ENCODE results near the gene C19orf73. TPM values are rescaled to one million over a fixed set of nuclear protein-coding genes. Genes with fewer than 3 reads are reported as not detected.

C19orf73 gene, protein sequence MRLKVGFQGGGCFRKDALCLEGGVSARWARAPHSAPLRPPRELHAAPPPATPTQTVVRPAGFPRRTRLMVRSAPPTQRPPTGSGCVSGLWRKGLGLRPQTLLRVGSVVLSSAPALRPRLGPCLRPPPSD
- total RNA-seq (2014; rRNA removed; shearing (Covaris generic); ENCODE audit: low replicate concordance), result 3.4 and 5.5 TPM in 2 replicates

DNA sequence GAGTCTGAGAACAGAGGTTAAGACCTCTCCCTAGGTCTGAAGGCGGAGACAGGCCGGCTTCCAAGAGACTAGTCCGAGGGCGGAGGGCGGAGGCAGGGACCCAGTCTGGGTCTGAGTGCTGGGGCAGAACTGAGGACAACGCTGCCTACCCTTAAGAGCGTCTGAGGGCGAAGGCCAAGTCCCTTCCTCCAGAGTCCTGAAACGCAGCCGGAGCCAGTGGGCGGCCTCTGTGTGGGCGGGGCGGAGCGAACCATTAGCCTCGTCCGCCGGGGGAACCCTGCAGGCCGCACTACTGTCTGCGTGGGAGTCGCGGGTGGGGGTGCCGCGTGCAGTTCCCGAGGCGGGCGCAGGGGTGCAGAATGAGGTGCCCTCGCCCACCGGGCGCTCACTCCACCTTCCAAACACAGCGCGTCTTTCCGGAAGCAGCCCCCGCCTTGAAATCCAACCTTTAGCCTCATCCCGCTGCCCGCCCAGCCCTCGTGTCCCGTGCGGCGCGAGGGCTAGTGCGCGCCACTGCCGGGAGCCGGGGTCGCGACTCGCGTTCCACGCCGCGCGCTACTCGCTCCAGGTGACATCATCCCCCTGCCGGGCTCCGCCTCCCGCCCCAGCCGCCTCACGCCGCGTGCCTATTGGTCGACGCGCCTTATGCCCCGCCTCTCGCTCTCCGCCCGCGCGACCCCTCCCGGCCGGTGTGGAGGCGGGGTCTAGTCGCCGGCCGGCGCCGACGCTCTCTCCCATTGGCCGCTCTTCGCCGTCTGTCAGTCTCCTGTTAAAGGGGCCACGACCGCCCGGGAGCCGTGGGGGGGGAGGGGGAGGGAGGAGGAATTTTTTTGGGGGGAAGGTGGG, at the start of gene C19orf73:
C19orf73 (minus strand) TSS at position 579 of the 846 bp plus-strand sequence; CDS start at position 458, 121 bp downstream.
- peaks cover 43% of the 10 kb centered on the region for H3K4me1 ChIP-seq (ENCODE audit: low read length)
- peak within 1 kb of the TSS; percentile 69 for H3K4me3 ChIP-seq (ENCODE audit: low read length)
- H4K20me1 ChIP-seq (ENCODE audit: insufficient read depth, low read depth, low read length), result no peaks in the 10 kb centered on the region
- no peaks in the 10 kb centered on the region; the same call in 1 of the 2 replicates for H3K27me3 ChIP-seq (ENCODE audit: low read length)
- peak within 1 kb of the TSS; percentile 83 for H3K4me2 ChIP-seq (ENCODE audit: low read depth, low read length, poor library complexity, severe bottlenecking)
- no peaks in the 10 kb centered on the region for H3K9me3 ChIP-seq (ENCODE audit: low read length)
- peak; percentile 99 for DNase-seq
- H3K9ac ChIP-seq (ENCODE audit: low read length), result peak within 1 kb of the TSS; percentile 80
- no peaks in the 10 kb centered on the region for H3K36me3 ChIP-seq (ENCODE audit: insufficient read depth, low read length)
- no peaks in the 10 kb centered on the region for H3K79me2 ChIP-seq (ENCODE audit: low read length)
- peak within 1 kb of the TSS; percentile 5; the same call in 1 of the 2 replicates for H3K27ac ChIP-seq (ENCODE audit: low read length)
- H2AFZ ChIP-seq (ENCODE audit: low read length), result peak within 1 kb of the TSS; percentile 97; the same call in 1 of the 2 replicates
- H3K9me2 ChIP-seq (replicated peaks; ENCODE audit: insufficient read depth, low read length), result no peaks in the 10 kb centered on the region

DNA sequence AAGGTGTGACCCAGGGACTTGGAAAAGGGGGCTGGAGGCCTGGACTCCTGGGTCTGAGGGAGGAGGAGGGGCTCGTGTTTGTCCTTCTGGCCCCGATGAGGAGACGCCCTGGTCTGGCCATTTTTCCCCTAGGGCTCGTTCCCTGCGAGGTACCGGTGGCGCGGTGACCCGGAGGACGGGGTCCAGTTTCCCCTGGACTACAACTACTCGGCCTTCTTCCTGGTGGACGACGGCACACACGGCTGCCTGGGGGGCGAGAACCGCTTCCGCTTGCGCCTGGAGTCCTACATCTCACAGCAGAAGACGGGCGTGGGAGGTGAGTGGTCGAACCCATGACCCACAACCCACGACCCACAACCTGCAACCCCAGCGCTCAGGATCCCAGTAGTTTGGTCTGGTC, 49.5 kb upstream of the C19orf73 start:
- Histone ChIP-seq H3K27me3 (ENCODE audit: low read length) (no peaks in the 10 kb centered on the region), H3K36me3 (ENCODE audit: insufficient read depth, low read length) (no peaks in the 10 kb centered on the region), H3K9ac (ENCODE audit: low read length) (no peak overlapping the region), H3K9me3 (ENCODE audit: low read length) (no peaks in the 10 kb centered on the region), H3K9me2 (replicated peaks; ENCODE audit: insufficient read depth, low read length) (no peaks in the 10 kb centered on the region), H3K4me2 (ENCODE audit: low read depth, low read length, poor library complexity, severe bottlenecking) (no peak overlapping the region), H3K27ac (ENCODE audit: low read length) (no peak overlapping the region), H3K4me1 (ENCODE audit: low read length) (no peaks in the 10 kb centered on the region), H3K79me2 (ENCODE audit: low read length) (no peaks in the 10 kb centered on the region), H3K4me3 (ENCODE audit: low read length) (no peak overlapping the region), H4K20me1 (ENCODE audit: insufficient read depth, low read depth, low read length) (no peaks in the 10 kb centered on the region), H2AFZ (ENCODE audit: low read length) (no peak overlapping the region)
- no peak for DNase-seq

DNA sequence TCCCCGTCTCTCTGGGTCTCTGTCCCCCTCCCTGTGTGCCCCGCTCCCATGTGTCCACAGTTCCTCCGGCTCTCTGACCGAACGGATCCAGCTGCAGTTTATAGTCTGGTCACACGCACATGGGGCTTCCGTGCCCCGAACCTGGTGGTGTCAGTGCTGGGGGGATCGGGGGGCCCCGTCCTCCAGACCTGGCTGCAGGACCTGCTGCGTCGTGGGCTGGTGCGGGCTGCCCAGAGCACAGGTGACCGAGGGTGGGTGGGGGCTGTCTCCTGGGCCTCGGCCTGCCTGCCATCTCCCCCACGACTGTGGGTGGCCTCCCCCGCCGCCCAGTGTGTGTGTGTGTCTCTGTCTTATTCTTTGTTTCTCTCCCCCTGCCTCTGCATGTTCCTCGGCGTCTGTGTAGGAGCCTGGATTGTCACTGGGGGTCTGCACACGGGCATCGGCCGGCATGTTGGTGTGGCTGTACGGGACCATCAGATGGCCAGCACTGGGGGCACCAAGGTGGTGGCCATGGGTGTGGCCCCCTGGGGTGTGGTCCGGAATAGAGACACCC, 49.0 kb upstream of the C19orf73 start:
- Histone ChIP-seq H3K27me3 (ENCODE audit: low read length) (no peaks in the 10 kb centered on the region), H3K4me1 (ENCODE audit: low read length) (no peaks in the 10 kb centered on the region), H3K4me3 (ENCODE audit: low read length) (no peak overlapping the region), H3K9me3 (ENCODE audit: low read length) (no peaks in the 10 kb centered on the region), H3K36me3 (ENCODE audit: insufficient read depth, low read length) (no peaks in the 10 kb centered on the region), H2AFZ (ENCODE audit: low read length) (no peak overlapping the region), H3K4me2 (ENCODE audit: low read depth, low read length, poor library complexity, severe bottlenecking) (no peak overlapping the region), H3K79me2 (ENCODE audit: low read length) (no peaks in the 10 kb centered on the region), H3K9ac (ENCODE audit: low read length) (no peak overlapping the region), H3K27ac (ENCODE audit: low read length) (no peak overlapping the region), H3K9me2 (replicated peaks; ENCODE audit: insufficient read depth, low read length) (no peaks in the 10 kb centered on the region), H4K20me1 (ENCODE audit: insufficient read depth, low read depth, low read length) (no peaks in the 10 kb centered on the region)
- no peak for DNase-seq

DNA sequence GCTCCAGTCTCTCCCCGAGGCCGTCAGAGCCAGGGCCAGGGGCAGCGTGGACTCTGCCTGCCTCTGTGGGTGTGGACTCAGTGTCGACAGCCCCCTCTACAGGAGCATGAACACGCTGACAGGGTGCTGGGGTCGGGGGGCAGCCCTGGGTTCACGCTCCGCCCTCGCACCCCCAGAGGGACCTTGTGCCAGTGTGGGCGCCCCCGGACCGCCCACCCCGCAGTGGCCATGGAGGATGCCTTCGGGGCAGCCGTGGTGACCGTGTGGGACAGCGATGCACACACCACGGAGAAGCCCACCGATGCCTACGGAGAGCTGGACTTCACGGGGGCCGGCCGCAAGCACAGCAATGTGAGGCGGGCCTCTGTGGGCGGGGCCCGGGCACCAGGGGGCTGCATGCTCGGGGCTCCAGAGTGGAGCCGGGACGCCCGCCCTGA, 46.9 kb upstream of the C19orf73 start:
- H3K4me3 ChIP-seq (ENCODE audit: low read length), result no peak overlapping the region
- no peaks in the 10 kb centered on the region for H3K36me3 ChIP-seq (ENCODE audit: insufficient read depth, low read length)
- H3K9ac ChIP-seq (ENCODE audit: low read length), result no peak overlapping the region
- H3K79me2 ChIP-seq (ENCODE audit: low read length), result no peaks in the 10 kb centered on the region
- no peak overlapping the region for H3K4me2 ChIP-seq (ENCODE audit: low read depth, low read length, poor library complexity, severe bottlenecking)
- H3K27ac ChIP-seq (ENCODE audit: low read length), result no peak overlapping the region
- no peaks in the 10 kb centered on the region for H3K9me2 ChIP-seq (replicated peaks; ENCODE audit: insufficient read depth, low read length)
- DNase-seq, result no peak
- H3K27me3 ChIP-seq (ENCODE audit: low read length), result no peaks in the 10 kb centered on the region
- H4K20me1 ChIP-seq (ENCODE audit: insufficient read depth, low read depth, low read length), result no peaks in the 10 kb centered on the region
- H2AFZ ChIP-seq (ENCODE audit: low read length), result no peak overlapping the region
- H3K4me1 ChIP-seq (ENCODE audit: low read length), result no peaks in the 10 kb centered on the region
- no peaks in the 10 kb centered on the region for H3K9me3 ChIP-seq (ENCODE audit: low read length)

DNA sequence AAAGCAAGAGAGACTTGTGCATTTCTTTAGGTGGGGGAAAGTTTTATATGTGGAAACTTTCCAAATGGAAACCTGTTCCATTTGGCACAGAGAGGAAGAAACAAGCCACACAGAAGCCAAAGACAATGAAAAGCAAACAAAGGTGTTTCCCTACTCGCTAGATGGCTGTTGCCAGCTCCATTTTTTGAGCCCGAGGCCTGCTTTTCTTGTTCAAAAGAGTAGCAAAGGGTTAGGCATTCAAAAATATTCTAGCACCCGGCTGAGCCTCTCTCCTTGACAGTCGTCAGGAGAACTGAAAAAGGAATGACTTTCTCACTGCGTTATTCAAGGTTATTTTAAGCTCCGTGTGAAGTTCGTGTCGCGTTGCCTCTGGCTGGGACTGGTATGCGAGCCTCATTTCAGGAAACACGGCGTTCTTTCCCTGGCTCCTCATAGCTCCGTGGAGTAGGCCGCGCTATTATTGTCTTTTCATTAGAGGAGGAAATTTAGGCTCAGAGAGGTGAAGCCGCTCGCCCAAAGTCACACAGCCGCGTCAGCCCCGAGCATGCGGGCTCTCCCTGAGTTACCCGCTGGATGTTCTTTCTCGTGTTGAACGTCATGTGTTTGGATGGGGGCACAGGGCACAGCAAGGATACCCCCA, 46.3 kb upstream of the C19orf73 start:
- no peaks in the 10 kb centered on the region for H3K36me3 ChIP-seq (ENCODE audit: insufficient read depth, low read length)
- H2AFZ ChIP-seq (ENCODE audit: low read length), result no peak overlapping the region
- no peaks in the 10 kb centered on the region for H3K27me3 ChIP-seq (ENCODE audit: low read length)
- no peaks in the 10 kb centered on the region for H3K9me2 ChIP-seq (replicated peaks; ENCODE audit: insufficient read depth, low read length)
- H3K4me2 ChIP-seq (ENCODE audit: low read depth, low read length, poor library complexity, severe bottlenecking), result no peak overlapping the region
- H3K27ac ChIP-seq (ENCODE audit: low read length), result no peak overlapping the region
- no peaks in the 10 kb centered on the region for H3K4me1 ChIP-seq (ENCODE audit: low read length)
- H3K9me3 ChIP-seq (ENCODE audit: low read length), result no peaks in the 10 kb centered on the region
- no peak overlapping the region for H3K4me3 ChIP-seq (ENCODE audit: low read length)
- H4K20me1 ChIP-seq (ENCODE audit: insufficient read depth, low read depth, low read length), result no peaks in the 10 kb centered on the region
- DNase-seq, result no peak
- H3K9ac ChIP-seq (ENCODE audit: low read length), result no peak overlapping the region
- no peaks in the 10 kb centered on the region for H3K79me2 ChIP-seq (ENCODE audit: low read length)

DNA sequence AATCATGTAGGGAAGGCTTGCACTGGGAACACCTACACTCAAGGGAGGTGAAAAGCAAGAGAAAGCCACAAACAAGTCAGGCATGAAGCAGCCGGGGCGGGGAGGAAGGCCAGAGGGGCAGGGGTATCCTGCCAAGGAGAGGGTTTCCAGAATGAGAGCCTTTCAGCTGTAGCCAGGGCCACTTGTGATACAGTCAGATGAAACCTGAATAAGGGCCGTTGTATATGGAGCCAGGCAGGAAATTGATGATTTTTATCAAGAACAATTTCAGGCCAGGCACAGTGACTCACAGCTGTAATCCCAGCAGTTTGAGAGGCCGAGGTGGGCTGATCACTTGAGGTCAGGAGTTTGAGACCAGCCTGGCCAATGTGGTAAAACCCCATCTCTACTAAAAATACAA, 43.0 kb upstream of the C19orf73 start:
- Histone ChIP-seq H3K27ac (ENCODE audit: low read length) (no peak overlapping the region), H3K9ac (ENCODE audit: low read length) (no peak overlapping the region), H3K4me3 (ENCODE audit: low read length) (no peak overlapping the region), H3K36me3 (ENCODE audit: insufficient read depth, low read length) (no peaks in the 10 kb centered on the region), H3K9me3 (ENCODE audit: low read length) (no peaks in the 10 kb centered on the region), H3K9me2 (replicated peaks; ENCODE audit: insufficient read depth, low read length) (no peaks in the 10 kb centered on the region), H3K27me3 (ENCODE audit: low read length) (0 out of 2 replicates have a peak, but pooled peaks cover 2% of the 10 kb centered on the region), H2AFZ (ENCODE audit: low read length) (no peak overlapping the region), H3K4me1 (ENCODE audit: low read length) (no peaks in the 10 kb centered on the region), H3K79me2 (ENCODE audit: low read length) (no peaks in the 10 kb centered on the region), H4K20me1 (ENCODE audit: insufficient read depth, low read depth, low read length) (no peaks in the 10 kb centered on the region), H3K4me2 (ENCODE audit: low read depth, low read length, poor library complexity, severe bottlenecking) (no peak overlapping the region)
- DNase-seq, result no peak

DNA sequence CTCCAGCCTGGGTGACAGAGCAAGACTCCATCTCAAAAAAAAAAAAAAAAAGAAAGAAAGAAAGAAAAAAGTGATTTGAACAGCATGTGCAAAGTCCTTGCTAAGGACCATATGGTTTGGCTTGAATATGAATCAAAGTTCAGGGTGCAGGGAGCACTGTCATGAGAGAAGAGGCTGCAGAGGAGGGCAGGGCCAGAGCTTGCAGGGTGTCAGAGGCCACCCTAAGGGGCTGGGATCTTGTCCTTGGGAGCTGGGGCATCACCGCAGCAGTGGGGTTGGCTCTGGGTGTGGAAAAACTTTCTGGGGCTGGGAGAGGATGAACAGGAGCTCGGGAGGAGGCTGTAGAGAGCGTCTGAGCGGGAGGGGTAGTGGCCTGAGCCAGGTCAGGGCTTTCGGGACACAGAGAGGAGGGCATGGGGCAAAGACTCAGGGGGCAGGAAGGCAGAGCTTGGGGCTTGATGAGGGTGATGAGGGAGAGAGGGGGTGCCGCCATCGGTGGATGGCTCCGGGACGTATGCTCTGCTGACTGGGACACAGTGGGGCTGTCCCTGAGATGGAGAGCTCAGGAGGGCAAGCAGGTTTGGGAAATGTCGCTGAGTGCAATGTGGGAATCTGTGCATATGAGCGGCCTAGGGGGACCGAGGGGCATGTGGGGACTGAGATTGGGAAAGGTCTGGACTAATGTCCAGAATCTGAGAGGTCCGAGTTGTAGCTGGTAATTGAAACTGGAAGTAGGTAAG, 41.7 kb upstream of the C19orf73 start:
- Histone ChIP-seq H2AFZ (ENCODE audit: low read length) (no peak overlapping the region; the same call in 1 of the 2 replicates), H3K79me2 (ENCODE audit: low read length) (no peaks in the 10 kb centered on the region), H3K4me2 (ENCODE audit: low read depth, low read length, poor library complexity, severe bottlenecking) (no peak overlapping the region), H3K27me3 (ENCODE audit: low read length) (0 out of 2 replicates have a peak, but pooled peaks cover 2% of the 10 kb centered on the region), H4K20me1 (ENCODE audit: insufficient read depth, low read depth, low read length) (no peaks in the 10 kb centered on the region), H3K27ac (ENCODE audit: low read length) (no peak overlapping the region), H3K4me1 (ENCODE audit: low read length) (no peaks in the 10 kb centered on the region), H3K9me3 (ENCODE audit: low read length) (no peaks in the 10 kb centered on the region), H3K4me3 (ENCODE audit: low read length) (no peak overlapping the region), H3K36me3 (ENCODE audit: insufficient read depth, low read length) (no peaks in the 10 kb centered on the region), H3K9ac (ENCODE audit: low read length) (no peak overlapping the region), H3K9me2 (replicated peaks; ENCODE audit: insufficient read depth, low read length) (no peaks in the 10 kb centered on the region)
- no peak for DNase-seq

All from Karpas-422 (cell line).